A549 (cell line): ENCODE results near the gene IQCN.

Experiments
- CEBPB ChIP-seq, 2 experiments: fragments of >200 bp in 1 of 2; sonication (Bioruptor Twin) in 1 of 2; formaldehyde crosslinking in 1 of 2; IDR thresholded peaks; 2 replicates each; pipeline ENCODE4 v1.6.1; 2012 to 2016
- CHD2 ChIP-seq: fragments of 150-350 bp; IDR thresholded peaks from 2 replicates; pipeline ENCODE4 v1.6.1; 2014; ENCODE audit warnings: low read length; ENCODE audit not compliant: partially characterized antibody
- CHD4 ChIP-seq: fragments of 200-600 bp; sonication (generic); IDR thresholded peaks from 2 replicates; pipeline ENCODE4 v1.6.1; 2016; ENCODE audit warnings: antibody characterized with exemption, mild to moderate bottlenecking, borderline replicate concordance
- ESRRA ChIP-seq: fragments of 150-350 bp; IDR thresholded peaks from 2 replicates; pipeline ENCODE4 v1.6.1; 2014; ENCODE audit warnings: mild to moderate bottlenecking, low read length, borderline replicate concordance
- HOXB13 ChIP-seq: fragments of 250-450 bp; sonication (Bioruptor Pico); IDR thresholded peaks from 2 replicates; pipeline ENCODE4 v1.5.0; 2020; ENCODE audit warnings: low read depth, mild to moderate bottlenecking, moderate library complexity
- KDM5A ChIP-seq: fragments of 200-600 bp; sonication (generic); IDR thresholded peaks from 2 replicates; pipeline ENCODE4 v1.6.1; 2016; ENCODE audit warnings: antibody characterized with exemption, mild to moderate bottlenecking
- MYC ChIP-seq: IDR thresholded peaks from 2 replicates; pipeline ENCODE4 v1.6.1; 2012; ENCODE audit warnings: mild to moderate bottlenecking, inconsistent platforms, low read length, improper control_type of control experiment, borderline replicate concordance
- POLR2A ChIP-seq: IDR thresholded peaks from 2 replicates; pipeline ENCODE4 v1.6.1; 2012; ENCODE audit warnings: mild to moderate bottlenecking, low read length
- RAD21 ChIP-seq, 2 experiments: fragments of >200 bp in 1 of 2; sonication (Bioruptor Twin) in 1 of 2; formaldehyde crosslinking in 1 of 2; IDR thresholded peaks in 1 of 2; conservative IDR thresholded peaks in 1 of 2; 2 replicates in 1 of 2; 3 replicates in 1 of 2; pipeline ENCODE4 v1.6.1; 2012 to 2018; ENCODE audit warnings: inconsistent platforms in 1 of 2
- RARB ChIP-seq: fragments of 250-450 bp; sonication (Bioruptor Pico); IDR thresholded peaks from 2 replicates; pipeline ENCODE4 v1.8.0; 2021; ENCODE audit warnings: mild to moderate bottlenecking, moderate library complexity
- SMC3 ChIP-seq: fragments of >200 bp; sonication (Bioruptor Twin); formaldehyde crosslinking; IDR thresholded peaks from 3 replicates; pipeline ENCODE4 v1.6.1; 2018; ENCODE audit warnings: inconsistent platforms
- TF ChIP-seq, protein P1 (sequence below): fragments of >200 bp; sonication (Bioruptor Twin); formaldehyde crosslinking; IDR thresholded peaks from 3 replicates; pipeline ENCODE4 v1.5.1; 2016
- TF ChIP-seq, protein P2 (sequence below): fragments of 200-600 bp; sonication (generic); IDR thresholded peaks from 2 replicates; pipeline ENCODE4 v1.6.1; 2016; ENCODE audit warnings: antibody characterized with exemption, mild to moderate bottlenecking, moderate library complexity

DNA sequence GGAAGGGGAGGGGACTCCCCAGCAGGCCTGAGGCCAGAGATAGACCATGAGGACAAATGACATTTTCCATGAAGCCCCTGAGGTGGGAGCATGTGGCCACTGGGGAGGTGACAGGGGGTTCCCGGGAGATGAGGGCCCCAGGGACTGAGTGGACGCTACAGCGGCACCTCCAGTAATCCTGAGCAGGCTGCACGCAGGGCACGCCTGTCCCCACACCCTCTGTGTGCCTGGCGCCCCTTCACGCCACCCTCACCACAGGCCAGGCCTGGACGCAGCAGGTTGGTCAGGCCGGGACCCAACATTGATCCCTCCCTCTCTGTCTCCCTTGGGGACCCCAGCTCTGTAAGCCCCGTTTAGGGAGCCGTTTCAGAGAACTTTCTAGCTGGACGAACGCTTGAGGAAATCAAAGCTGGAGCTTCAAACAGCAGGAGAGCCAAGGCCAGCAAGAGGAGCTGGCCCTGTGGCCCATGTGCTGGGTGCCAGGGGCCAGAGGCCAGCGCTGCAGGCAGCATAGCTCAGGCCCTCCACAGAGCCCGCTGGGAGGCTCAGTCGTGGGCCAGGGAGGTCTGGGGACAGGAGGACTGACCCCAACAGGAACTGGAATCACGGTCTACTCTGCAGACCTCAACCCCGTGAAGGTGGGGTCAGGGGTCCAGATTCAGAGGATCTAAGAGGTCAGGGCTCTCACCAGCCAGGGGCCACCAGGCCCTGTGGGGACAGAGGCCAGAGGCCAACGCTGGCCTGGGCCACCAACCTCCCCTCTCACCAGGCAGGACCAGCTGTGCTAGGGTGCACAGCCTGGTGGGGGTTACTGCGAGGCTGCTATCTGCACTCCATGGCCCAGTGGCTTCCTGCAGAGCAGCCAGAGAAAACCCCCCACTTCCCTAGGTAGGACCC lies 34.0 kb upstream of the IQCN start:
- TF ChIP-seq SMC3 = no peak
- TF ChIP-seq POLR2A = no peak
- TF ChIP-seq, protein P1, sequence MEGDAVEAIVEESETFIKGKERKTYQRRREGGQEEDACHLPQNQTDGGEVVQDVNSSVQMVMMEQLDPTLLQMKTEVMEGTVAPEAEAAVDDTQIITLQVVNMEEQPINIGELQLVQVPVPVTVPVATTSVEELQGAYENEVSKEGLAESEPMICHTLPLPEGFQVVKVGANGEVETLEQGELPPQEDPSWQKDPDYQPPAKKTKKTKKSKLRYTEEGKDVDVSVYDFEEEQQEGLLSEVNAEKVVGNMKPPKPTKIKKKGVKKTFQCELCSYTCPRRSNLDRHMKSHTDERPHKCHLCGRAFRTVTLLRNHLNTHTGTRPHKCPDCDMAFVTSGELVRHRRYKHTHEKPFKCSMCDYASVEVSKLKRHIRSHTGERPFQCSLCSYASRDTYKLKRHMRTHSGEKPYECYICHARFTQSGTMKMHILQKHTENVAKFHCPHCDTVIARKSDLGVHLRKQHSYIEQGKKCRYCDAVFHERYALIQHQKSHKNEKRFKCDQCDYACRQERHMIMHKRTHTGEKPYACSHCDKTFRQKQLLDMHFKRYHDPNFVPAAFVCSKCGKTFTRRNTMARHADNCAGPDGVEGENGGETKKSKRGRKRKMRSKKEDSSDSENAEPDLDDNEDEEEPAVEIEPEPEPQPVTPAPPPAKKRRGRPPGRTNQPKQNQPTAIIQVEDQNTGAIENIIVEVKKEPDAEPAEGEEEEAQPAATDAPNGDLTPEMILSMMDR = no peak
- no peak for TF ChIP-seq HOXB13 (CRISPR knock-in tag)
- no peak for TF ChIP-seq RARB (CRISPR knock-in tag)
- TF ChIP-seq, protein P2, sequence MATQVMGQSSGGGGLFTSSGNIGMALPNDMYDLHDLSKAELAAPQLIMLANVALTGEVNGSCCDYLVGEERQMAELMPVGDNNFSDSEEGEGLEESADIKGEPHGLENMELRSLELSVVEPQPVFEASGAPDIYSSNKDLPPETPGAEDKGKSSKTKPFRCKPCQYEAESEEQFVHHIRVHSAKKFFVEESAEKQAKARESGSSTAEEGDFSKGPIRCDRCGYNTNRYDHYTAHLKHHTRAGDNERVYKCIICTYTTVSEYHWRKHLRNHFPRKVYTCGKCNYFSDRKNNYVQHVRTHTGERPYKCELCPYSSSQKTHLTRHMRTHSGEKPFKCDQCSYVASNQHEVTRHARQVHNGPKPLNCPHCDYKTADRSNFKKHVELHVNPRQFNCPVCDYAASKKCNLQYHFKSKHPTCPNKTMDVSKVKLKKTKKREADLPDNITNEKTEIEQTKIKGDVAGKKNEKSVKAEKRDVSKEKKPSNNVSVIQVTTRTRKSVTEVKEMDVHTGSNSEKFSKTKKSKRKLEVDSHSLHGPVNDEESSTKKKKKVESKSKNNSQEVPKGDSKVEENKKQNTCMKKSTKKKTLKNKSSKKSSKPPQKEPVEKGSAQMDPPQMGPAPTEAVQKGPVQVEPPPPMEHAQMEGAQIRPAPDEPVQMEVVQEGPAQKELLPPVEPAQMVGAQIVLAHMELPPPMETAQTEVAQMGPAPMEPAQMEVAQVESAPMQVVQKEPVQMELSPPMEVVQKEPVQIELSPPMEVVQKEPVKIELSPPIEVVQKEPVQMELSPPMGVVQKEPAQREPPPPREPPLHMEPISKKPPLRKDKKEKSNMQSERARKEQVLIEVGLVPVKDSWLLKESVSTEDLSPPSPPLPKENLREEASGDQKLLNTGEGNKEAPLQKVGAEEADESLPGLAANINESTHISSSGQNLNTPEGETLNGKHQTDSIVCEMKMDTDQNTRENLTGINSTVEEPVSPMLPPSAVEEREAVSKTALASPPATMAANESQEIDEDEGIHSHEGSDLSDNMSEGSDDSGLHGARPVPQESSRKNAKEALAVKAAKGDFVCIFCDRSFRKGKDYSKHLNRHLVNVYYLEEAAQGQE = no peak
- TF ChIP-seq ESRRA = no peak
- no peak for TF ChIP-seq CEBPB (IDR thresholded peaks at IDR 0.05)
- no peak for TF ChIP-seq CHD4
- TF ChIP-seq RAD21 (conservative IDR thresholded peaks at IDR 0.05 in 1 of 2, IDR thresholded peaks at IDR 0.05 in 1 of 2) = no peak
- no peak for TF ChIP-seq KDM5A
- no peak for TF ChIP-seq CHD2
- TF ChIP-seq MYC = no peak
